Sigmoid colon (tissue), 7 donors: ENCODE data around the gene SHKBP1. TPM values are rescaled to one million over a fixed set of nuclear protein-coding genes. Genes with fewer than 3 reads are reported as not detected.
"Not testable (repeated sequence)": the region's sequence is repeated elsewhere in the genome, so short reads cannot be mapped to it uniquely, and the experiment has no call there.

Experiments
- DNase-seq: peaks from one replicate; pipeline ENCODE4 v3.0.0-alpha.2; 2019
- H3K27ac ChIP-seq, 4 donors: fragments of 200-600 bp; sonication (generic); one replicate each; pipeline ENCODE4 v1.5.1; 2016 to 2019; ENCODE audit warnings: mild to moderate bottlenecking in 1 of 4
- H3K27me3 ChIP-seq, 3 donors: fragments of 200-600 bp; sonication (generic); one replicate each; pipeline ENCODE4 v1.5.1; 2019; ENCODE audit warnings: mild to moderate bottlenecking in 1 of 3
- H3K36me3 ChIP-seq, 4 donors: fragments of 200-600 bp; sonication (generic); one replicate each; pipeline ENCODE4 v1.5.1; 2016 to 2019
- H3K4me1 ChIP-seq, 4 donors: fragments of 200-600 bp; sonication (generic); one replicate each; pipeline ENCODE4 v1.5.1; 2017 to 2019
- H3K4me3 ChIP-seq, 4 donors: fragments of 200-600 bp; sonication (generic); one replicate each; pipeline ENCODE4 v1.5.1; 2017 to 2019; ENCODE audit warnings: mild to moderate bottlenecking in 2 of 4, moderate library complexity in 1 of 4
- H3K9me3 ChIP-seq, 4 donors: fragments of 200-600 bp in 3 of 4; sonication (generic) in 3 of 4; one replicate each; pipeline versions ENCODE4 v1.5.1 to v1.6.1; 2013 to 2019
- CTCF ChIP-seq, 4 experiments: fragments of 450-650 bp in 3 of 4; fragments of 200-600 bp in 1 of 4; IDR thresholded peaks; one replicate each; pipeline ENCODE4 v1.5.1; 2016 to 2019; ENCODE audit warnings: antibody characterized with exemption in 4 of 4, mild to moderate bottlenecking in 3 of 4, moderate library complexity in 2 of 4
- EP300 ChIP-seq, 4 donors: sonication (generic); formaldehyde crosslinking; IDR thresholded peaks; one replicate each; pipeline ENCODE4 v1.6.1; 2017; ENCODE audit warnings: antibody characterized with exemption in 4 of 4
- POLR2A ChIP-seq, 2 donors: fragments of 450-650 bp; IDR thresholded peaks; one replicate each; pipeline ENCODE4 v1.6.1; 2016; ENCODE audit warnings: antibody characterized with exemption in 2 of 2, mild to moderate bottlenecking in 2 of 2, moderate library complexity in 2 of 2
- POLR2AphosphoS5 ChIP-seq, 4 donors: sonication (generic); formaldehyde crosslinking; IDR thresholded peaks; one replicate each; pipeline ENCODE4 v1.6.1; 2017; ENCODE audit warnings: antibody characterized with exemption in 4 of 4
- WGBS, 2 donors: extraction: QIAGEN DNeasy Blood & Tissue Kit; methylation state at CpG; one replicate each; pipeline ENCODE4 v1.1.7; 2013; 5-methylcytosine and 5-hydroxymethylcytosine counted together
- intact Hi-C: fragments of 100-400 bp; cut with DNase I; formaldehyde crosslinking; loops from one replicate; pipeline ENCODE4 v1.15.1; 2023
- polyA plus RNA-seq, 3 donors: library from polyadenylated mRNA; stranded (reverse); fragments of 200-250 nt; gene quantifications; one replicate each; pipeline ENCODE4 v1.2.3, GENCODE V29; 2013
- total RNA-seq, 4 donors: library from RNA; depleted of rRNA; stranded (reverse); fragments of >200 nt; gene quantifications; one replicate each; pipeline ENCODE4 v1.1.0, GENCODE V29; 2016
- donor health status: healthy with polysubstance abuse.
- donor health status: Bipolar disorder and iron deficiency.
- donor health status: healthy.

SHKBP1 gene
- total and polyA plus RNA-seq, 7 donors = 15.9 to 81.0 (median 36.3) TPM

DNA sequence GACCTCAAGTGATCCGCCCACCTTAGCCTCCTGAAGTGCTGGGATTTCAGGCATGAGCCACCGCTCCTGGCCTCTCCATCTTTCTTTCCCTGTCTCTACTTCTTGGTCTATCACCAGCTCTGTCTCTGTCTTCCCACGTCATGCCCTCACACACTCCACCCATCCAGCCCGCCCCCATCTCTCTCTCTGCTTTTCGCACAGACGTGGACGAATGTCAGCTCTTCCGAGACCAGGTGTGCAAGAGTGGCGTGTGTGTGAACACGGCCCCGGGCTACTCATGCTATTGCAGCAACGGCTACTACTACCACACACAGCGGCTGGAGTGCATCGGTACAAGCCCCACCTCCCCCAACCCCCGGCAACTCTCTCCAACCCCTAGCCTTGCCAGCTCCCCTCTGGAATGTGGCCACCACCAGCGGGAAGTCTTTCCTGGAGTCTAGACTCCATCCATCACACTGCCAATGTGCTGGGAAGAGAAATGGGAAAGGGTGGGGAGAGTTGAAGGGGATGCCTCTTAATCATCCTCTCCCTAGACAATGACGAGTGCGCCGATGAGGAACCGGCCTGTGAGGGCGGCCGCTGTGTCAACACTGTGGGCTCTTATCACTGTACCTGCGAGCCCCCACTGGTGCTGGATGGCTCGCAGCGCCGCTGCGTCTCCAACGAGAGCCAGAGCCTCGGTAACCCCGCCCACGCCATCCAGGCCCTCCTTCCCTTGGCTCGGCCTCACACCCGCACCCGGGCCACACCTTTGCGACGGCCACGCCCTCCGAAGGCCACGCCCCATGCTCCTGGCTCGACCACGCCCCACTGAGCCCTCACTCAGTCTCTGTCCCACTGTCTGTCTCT lies 47.0 kb downstream of the SHKBP1 start:
- 45 to 70% methylated on average over 41 of the region's 41 CpGs for WGBS, 2 donors
- Histone ChIP-seq H3K4me3 (no peak overlapping the region), H3K27me3 (no peaks in the 10 kb centered on the region), H3K4me1 (peaks cover 0 to 4% (median 0%) of the 10 kb centered on the region in 4 donors), H3K27ac (peak overlapping the region in 2 of 4 donors; percentile 23 to 32), H3K36me3 (peaks cover 0 to 61% (median 2%) of the 10 kb centered on the region in 4 donors), H3K9me3 (no peaks in the 10 kb centered on the region)
- no peak for DNase-seq
- intact Hi-C loops = no loop called here
- no peak for TF ChIP-seq POLR2A (IDR thresholded peaks at IDR 0.05)
- no peak for TF ChIP-seq POLR2AphosphoS5 (IDR thresholded peaks at IDR 0.05)
- no peak for TF ChIP-seq EP300 (IDR thresholded peaks at IDR 0.05)
- no peak for TF ChIP-seq CTCF (IDR thresholded peaks at IDR 0.05)

GRCh38 chr19:40624369-40625153 lies 47.9 kb downstream of the SHKBP1 start:
- H3K4me1 ChIP-seq, DNase-seq, H3K27ac ChIP-seq, H3K27me3 ChIP-seq, intact Hi-C loops, H3K9me3 ChIP-seq, H3K4me3 ChIP-seq: not testable (repeated sequence)
- H3K36me3 ChIP-seq = peaks cover 0 to 55% (median 0%) of the 10 kb centered on the region in 4 donors
- 78 to 91% methylated on average over 14 of the region's 14 CpGs for WGBS, 2 donors

GRCh38 chr19:40625406-40626120 lies 48.9 kb downstream of the SHKBP1 start:
- no peak for TF ChIP-seq POLR2AphosphoS5 (IDR thresholded peaks at IDR 0.05)
- no peak for TF ChIP-seq POLR2A (IDR thresholded peaks at IDR 0.05)
- no peak for TF ChIP-seq CTCF (IDR thresholded peaks at IDR 0.05)
- TF ChIP-seq EP300 (IDR thresholded peaks at IDR 0.05) = no peak
- Histone ChIP-seq H3K27ac (no peak overlapping the region), H3K27me3 (no peaks in the 10 kb centered on the region), H3K4me1 (peaks cover 0 to 4% (median 0%) of the 10 kb centered on the region in 4 donors), H3K4me3 (no peak overlapping the region), H3K36me3 (peaks cover 0 to 47% (median 0%) of the 10 kb centered on the region in 4 donors), H3K9me3 (no peaks in the 10 kb centered on the region)
- intact Hi-C loops = no loop called here
- no peak for DNase-seq
- 81 to 83% methylated on average over 7 of the region's 7 CpGs for WGBS, 2 donors

DNA sequence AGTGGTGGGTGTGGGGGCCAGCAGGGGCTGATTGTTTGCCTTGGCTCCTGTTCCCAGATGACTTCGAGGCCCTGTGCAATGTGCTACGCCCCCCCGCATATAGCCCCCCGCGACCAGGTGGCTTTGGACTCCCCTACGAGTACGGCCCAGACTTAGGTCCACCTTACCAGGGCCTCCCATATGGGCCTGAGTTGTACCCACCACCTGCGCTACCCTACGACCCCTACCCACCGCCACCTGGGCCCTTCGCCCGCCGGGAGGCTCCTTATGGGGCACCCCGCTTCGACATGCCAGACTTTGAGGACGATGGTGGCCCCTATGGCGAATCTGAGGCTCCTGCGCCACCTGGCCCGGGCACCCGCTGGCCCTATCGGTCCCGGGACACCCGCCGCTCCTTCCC lies 50.2 kb downstream of the SHKBP1 start:
- H3K27me3 ChIP-seq = no peaks in the 10 kb centered on the region
- peaks cover 0 to 33% (median 0%) of the 10 kb centered on the region in 4 donors for H3K36me3 ChIP-seq
- no peak for DNase-seq
- TF ChIP-seq CTCF (IDR thresholded peaks at IDR 0.05) (no peak), POLR2AphosphoS5 (IDR thresholded peaks at IDR 0.05) (no peak), POLR2A (IDR thresholded peaks at IDR 0.05) (no peak)
- H3K9me3 ChIP-seq = no peaks in the 10 kb centered on the region
- WGBS, 2 donors = 94 to 96% methylated on average over 24 of the region's 24 CpGs
- peaks cover 0 to 4% (median 0%) of the 10 kb centered on the region in 4 donors for H3K4me1 ChIP-seq
- intact Hi-C loops = no loop called here
- no peak overlapping the region for H3K4me3 ChIP-seq
- no peak overlapping the region for H3K27ac ChIP-seq
